CD4-positive, alpha-beta T cell (primary cell): ENCODE data around the gene DLGAP4. TPM values are rescaled to one million over a fixed set of nuclear protein-coding genes. Genes with fewer than 3 reads are reported as not detected.

ENCODE experiments used
- ATAC-seq: fragments of 200-7000 bp; cut with Tn5 transposase; one replicate; pipeline ENCODE4 v1.10.0; 2022; ENCODE audit warnings: mild to moderate bottlenecking; ENCODE audit not compliant: poor library complexity
- CTCF ChIA-PET: fragments of 350-600 bp; sonication (Branson Sonifier 250); formaldehyde crosslinking; loops from one replicate; lab custom pipeline; 2021; ENCODE audit warnings: antibody characterized with exemption, inconsistent platforms; lab: Charles Lee
- POLR2A ChIA-PET: fragments of 350-600 bp; sonication (Branson Sonifier 250); formaldehyde crosslinking; loops from one replicate; lab custom pipeline; 2021; ENCODE audit warnings: antibody characterized with exemption, inconsistent platforms; lab: Charles Lee
- DNase-seq, 14 experiments: peaks; one replicate each; pipeline ENCODE4 v3.0.0-alpha.2; 2013 to 2020; ENCODE audit warnings: mixed read lengths in 2 of 14
- H3K27ac ChIP-seq, 2 donors: one replicate each; pipeline versions ENCODE4 v1.5.1 to v1.7.0; 2013; ENCODE audit warnings: low read length in 2 of 2, low read depth in 1 of 2, mild to moderate bottlenecking in 1 of 2
- H3K27me3 ChIP-seq, 2 experiments: 1 replicate in 1 of 2; 2 replicates in 1 of 2; pipeline versions ENCODE4 v1.6.1 to v1.7.0; 2013; ENCODE audit warnings: low read length in 2 of 2, control low read depth in 1 of 2, mild to moderate bottlenecking in 1 of 2, moderate library complexity in 1 of 2; ENCODE audit not compliant: insufficient read depth in 2 of 2, control insufficient read depth in 1 of 2
- H3K36me3 ChIP-seq: one replicate; pipeline ENCODE4 v1.6.1; 2013; ENCODE audit warnings: low read length, control low read depth; ENCODE audit not compliant: insufficient read depth
- H3K4me1 ChIP-seq: one replicate; pipeline ENCODE4 v1.6.1; 2013; ENCODE audit warnings: low read length, control low read depth; ENCODE audit not compliant: insufficient read depth
- H3K4me3 ChIP-seq: one replicate; pipeline ENCODE4 v1.5.1; 2013; ENCODE audit warnings: mild to moderate bottlenecking, low read length, moderate library complexity
- H3K9me3 ChIP-seq, 2 experiments: 1 replicate in 1 of 2; 2 replicates in 1 of 2; pipeline versions ENCODE4 v1.6.1 to v1.7.0; 2013; ENCODE audit warnings: low read length in 2 of 2, mild to moderate bottlenecking in 2 of 2, control low read depth in 1 of 2, moderate library complexity in 1 of 2; ENCODE audit not compliant: control insufficient read depth in 1 of 2, insufficient read depth in 1 of 2
- H3K27ac Mint-ChIP-seq: one replicate; pipeline ENCODE4 v1.8.0; 2020; ENCODE audit warnings: mixed read lengths
- H3K27me3 Mint-ChIP-seq: one replicate; pipeline ENCODE4 v1.8.0; 2021; ENCODE audit warnings: mixed read lengths
- H3K36me3 Mint-ChIP-seq: one replicate; pipeline ENCODE4 v1.8.0; 2021; ENCODE audit warnings: low read depth, mixed read lengths
- H3K4me1 Mint-ChIP-seq: one replicate; pipeline ENCODE4 v1.8.0; 2021; ENCODE audit warnings: low read depth, mixed read lengths
- H3K4me3 Mint-ChIP-seq: one replicate; pipeline ENCODE4 v1.8.0; 2020; ENCODE audit warnings: mild to moderate bottlenecking, mixed read lengths
- H3K9me3 Mint-ChIP-seq: one replicate; pipeline ENCODE4 v1.8.0; 2020; ENCODE audit warnings: mixed read lengths
- CTCF ChIP-seq: fragments of 200-600 bp; IDR thresholded peaks from one replicate; pipeline ENCODE4 v1.8.0; 2022; ENCODE audit warnings: antibody characterized with exemption, mild to moderate bottlenecking
- intact Hi-C, 2 experiments: fragments of 100-400 bp; cut with DNase I in 1 of 2; cut with micrococcal nuclease in 1 of 2; formaldehyde crosslinking; loops; one replicate each; pipeline versions ENCODE4 v1.15.1 to v1.9.0; 2023 to 2025; cut with DNase I, micrococcal nuclease
- total RNA-seq, 174 experiments: library from RNA in 2 of 174; stranded (reverse) in 2 of 174; gene quantifications; one replicate each; pipeline ENCODE4 v1.2.3 and lab custom pipeline; 2021 to 2026

Gene DLGAP4
- total RNA-seq, 2 experiments from 2014 or later: 16.0 to 16.1 TPM

DNA sequence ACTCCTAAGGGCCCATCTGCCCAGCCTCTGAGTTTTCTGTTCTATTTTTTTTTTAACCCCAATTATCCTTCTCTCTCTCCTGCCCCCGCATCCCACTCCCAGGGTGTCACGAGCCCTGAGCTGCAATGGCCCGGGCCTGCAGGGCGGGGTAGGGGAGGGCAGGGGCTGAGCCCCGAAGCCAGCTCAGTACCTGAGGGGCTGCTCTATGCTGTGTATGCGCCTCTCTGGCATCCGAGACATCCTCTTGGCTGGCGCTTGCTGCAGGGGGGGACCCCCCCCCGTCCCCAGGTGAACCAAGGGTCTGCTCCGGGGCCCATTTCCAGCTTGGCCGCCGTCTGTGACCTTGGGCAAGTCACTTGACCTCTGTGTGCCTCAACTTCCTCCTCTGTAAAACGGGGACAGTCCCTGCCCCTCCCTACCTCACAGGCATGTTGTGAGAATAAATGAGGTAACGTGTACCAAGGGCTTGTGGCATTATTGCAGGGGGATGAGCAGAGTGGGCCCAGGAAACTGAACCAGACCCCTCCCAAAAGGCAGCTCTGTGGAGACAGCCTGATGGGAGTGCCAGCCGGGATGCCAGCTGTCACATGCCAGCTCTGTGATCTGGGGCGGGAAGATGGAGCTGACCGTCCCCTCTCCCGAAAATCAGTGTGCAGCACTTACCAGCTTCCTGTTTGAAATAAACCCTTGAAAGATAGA, 222.2 kb downstream of the DLGAP4 start:
- DNase-seq (no peak), ATAC-seq (no peak)
- no peaks in the 10 kb centered on the region for H3K27me3 Mint-ChIP-seq
- no peaks in the 10 kb centered on the region for H3K4me1 Mint-ChIP-seq
- H3K9me3 ChIP-seq: no peaks in the 10 kb centered on the region
- no peaks in the 10 kb centered on the region for H3K9me3 Mint-ChIP-seq
- H3K36me3 Mint-ChIP-seq: peaks cover 46% of the 10 kb centered on the region
- no peaks in the 10 kb centered on the region for H3K4me1 ChIP-seq
- H3K27me3 ChIP-seq: no peaks in the 10 kb centered on the region
- no peak overlapping the region for H3K27ac ChIP-seq
- POLR2A ChIA-PET: no interaction called here
- CTCF ChIA-PET: no interaction called here
- intact Hi-C loops: no loop called here
- H3K27ac Mint-ChIP-seq: no peak overlapping the region
- no peak overlapping the region for H3K4me3 Mint-ChIP-seq
- peaks cover 43% of the 10 kb centered on the region for H3K36me3 ChIP-seq
- no peak overlapping the region for H3K4me3 ChIP-seq
- TF ChIP-seq CTCF: no peak

DNA sequence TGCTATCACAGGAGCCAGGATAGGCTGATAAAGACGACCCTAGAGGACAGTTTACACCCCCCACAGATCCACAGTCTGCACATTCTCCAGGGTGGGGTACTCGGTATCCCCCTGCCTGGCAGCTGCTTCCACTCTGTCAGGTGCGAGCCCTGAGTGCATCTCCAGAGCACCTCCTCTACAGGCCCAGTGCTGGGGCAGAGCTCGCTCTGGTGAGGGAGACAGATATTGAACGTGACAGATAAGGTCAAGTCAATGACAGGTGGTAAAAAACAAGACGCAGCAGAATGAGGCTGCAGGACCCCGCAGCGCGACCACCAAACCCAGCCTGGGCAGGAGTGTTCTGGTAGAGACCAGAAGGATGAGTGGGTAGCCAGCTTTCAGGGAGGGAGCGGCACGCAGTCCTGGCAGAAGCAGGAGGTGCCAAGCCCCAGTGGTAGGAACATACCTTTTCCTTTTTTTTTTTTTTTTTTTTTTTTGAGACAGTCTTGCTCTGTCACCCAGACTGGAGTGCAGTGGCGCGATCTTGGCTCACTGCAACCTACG, 222.8 kb downstream of the DLGAP4 start:
- peaks cover 42% of the 10 kb centered on the region for H3K36me3 Mint-ChIP-seq
- intact Hi-C loops: no loop called here
- H3K27me3 ChIP-seq: no peaks in the 10 kb centered on the region
- POLR2A ChIA-PET: no interaction called here
- H3K4me3 Mint-ChIP-seq: no peak overlapping the region
- H3K27ac Mint-ChIP-seq: no peak overlapping the region
- no peaks in the 10 kb centered on the region for H3K9me3 ChIP-seq
- TF ChIP-seq CTCF: no peak
- no peaks in the 10 kb centered on the region for H3K27me3 Mint-ChIP-seq
- no peaks in the 10 kb centered on the region for H3K4me1 Mint-ChIP-seq
- ATAC-seq: no peak
- H3K27ac ChIP-seq: no peak overlapping the region
- CTCF ChIA-PET: no interaction called here
- H3K4me3 ChIP-seq: no peak overlapping the region
- H3K9me3 Mint-ChIP-seq: no peaks in the 10 kb centered on the region
- H3K36me3 ChIP-seq: peaks cover 40% of the 10 kb centered on the region
- no peak for DNase-seq
- H3K4me1 ChIP-seq: no peaks in the 10 kb centered on the region

GRCh38 chr20:36532388-36532787, 226.2 kb downstream of the DLGAP4 start:
- H3K4me1 ChIP-seq: no peaks in the 10 kb centered on the region
- H3K27me3 Mint-ChIP-seq: no peaks in the 10 kb centered on the region
- H3K9me3 ChIP-seq: no peaks in the 10 kb centered on the region
- H3K27ac ChIP-seq: no peak overlapping the region
- POLR2A ChIA-PET: no interaction called here
- DNase-seq (no peak), ATAC-seq (no peak)
- H3K27me3 ChIP-seq: no peaks in the 10 kb centered on the region
- intact Hi-C loops: no loop called here
- peaks cover 10% of the 10 kb centered on the region for H3K36me3 ChIP-seq
- H3K9me3 Mint-ChIP-seq: no peaks in the 10 kb centered on the region
- H3K27ac Mint-ChIP-seq: no peak overlapping the region
- TF ChIP-seq CTCF: no peak
- no peak overlapping the region for H3K4me3 ChIP-seq
- CTCF ChIA-PET: no interaction called here
- H3K4me1 Mint-ChIP-seq: no peaks in the 10 kb centered on the region
- peaks cover 16% of the 10 kb centered on the region for H3K36me3 Mint-ChIP-seq
- H3K4me3 Mint-ChIP-seq: no peak overlapping the region
